Brain pericyte (primary cell): ENCODE data around the gene BNC2.

Experiments
- DNase-seq: peaks from one replicate; pipeline ENCODE4 v3.0.0-alpha.2; 2012; ENCODE audit warnings: low read depth, low spot score

Gene BNC2

GRCh38 chr9:16755467-16756160 lies 114.9 kb downstream of the BNC2 start:
- DNase-seq: no peak

- DNase-seq: no peak
These were observed 115.8 kb downstream of the BNC2 start for GRCh38 chr9:16754662-16755061.

- no peak for DNase-seq
These were observed 117.2 kb downstream of the BNC2 start for GRCh38 chr9:16753256-16753655.

- no peak for DNase-seq
These were observed 117.9 kb downstream of the BNC2 start for GRCh38 chr9:16752601-16753000.

- DNase-seq: no peak
These were observed 119.9 kb downstream of the BNC2 start for GRCh38 chr9:16750553-16750952.

GRCh38 chr9:16745359-16745758 lies 125.1 kb downstream of the BNC2 start:
- DNase-seq: no peak

- no peak for DNase-seq
These were observed 126.1 kb downstream of the BNC2 start for GRCh38 chr9:16744394-16744793.

GRCh38 chr9:16743375-16743774 lies 127.1 kb downstream of the BNC2 start:
- DNase-seq: no peak

GRCh38 chr9:16735001-16735400 lies 135.5 kb downstream of the BNC2 start:
- DNase-seq: no peak

- DNase-seq: no peak
These were observed 137.9 kb downstream of the BNC2 start for GRCh38 chr9:16732546-16732945.

GRCh38 chr9:16730162-16730561 lies 140.3 kb downstream of the BNC2 start:
- no peak for DNase-seq

GRCh38 chr9:16729651-16730050 lies 140.8 kb downstream of the BNC2 start:
- DNase-seq: no peak

GRCh38 chr9:16728137-16728508 lies 142.3 kb downstream of the BNC2 start:
- DNase-seq: no peak

GRCh38 chr9:16727452-16728136 lies 142.9 kb downstream of the BNC2 start:
- DNase-seq: no peak

GRCh38 chr9:16726718-16727451 lies 143.6 kb downstream of the BNC2 start:
- peak; percentile 66 for DNase-seq

- no peak for DNase-seq
These were observed 144.4 kb downstream of the BNC2 start for GRCh38 chr9:16726029-16726428.

GRCh38 chr9:16725066-16725465 lies 145.4 kb downstream of the BNC2 start:
- DNase-seq: no peak

- DNase-seq: no peak
These were observed 148.5 kb downstream of the BNC2 start for GRCh38 chr9:16721972-16722371.

- no peak for DNase-seq
These were observed 150.1 kb downstream of the BNC2 start for GRCh38 chr9:16720386-16720785.

- no peak for DNase-seq
These were observed 150.5 kb downstream of the BNC2 start for GRCh38 chr9:16719921-16720320.

GRCh38 chr9:16718952-16719351 lies 151.5 kb downstream of the BNC2 start:
- no peak for DNase-seq

GRCh38 chr9:16718296-16718695 lies 152.2 kb downstream of the BNC2 start:
- DNase-seq: no peak

- no peak for DNase-seq
These were observed 153.9 kb downstream of the BNC2 start for GRCh38 chr9:16716601-16717000.
